ENCODE data around the gene KCNJ15.

The KCNJ15 gene

DNA sequence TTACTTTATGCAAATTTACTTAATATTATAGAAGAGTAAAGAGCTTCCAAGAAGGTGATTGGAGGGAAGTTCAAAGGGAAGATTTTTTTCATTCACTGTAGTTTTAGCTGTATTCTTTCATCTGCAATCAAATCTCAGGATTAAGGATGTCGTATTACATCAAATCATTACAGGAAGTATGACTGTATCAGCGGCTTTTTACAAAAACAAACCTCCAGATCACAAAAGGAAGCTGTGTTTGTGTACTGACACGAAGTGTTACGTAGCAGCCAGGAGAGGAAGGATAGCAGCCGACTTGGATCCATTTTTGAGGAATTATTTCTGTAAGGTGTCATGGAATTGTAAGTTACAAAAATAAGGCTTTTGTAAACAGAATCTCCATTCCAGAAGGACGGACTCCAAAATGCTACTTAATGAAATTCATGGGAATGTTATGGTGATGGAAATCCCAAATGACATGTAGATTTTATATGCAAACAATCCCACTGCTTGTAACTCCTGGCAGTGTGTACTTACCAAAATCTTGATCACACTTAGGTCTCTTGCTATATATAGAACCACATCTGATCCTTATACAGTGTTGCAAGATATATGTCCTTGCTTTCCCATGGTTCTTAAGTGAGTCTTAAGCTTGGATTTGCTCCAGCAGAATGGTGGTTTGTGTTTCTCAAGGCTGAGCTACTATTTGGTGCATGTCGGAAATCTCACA, 49.8 kb downstream of the KCNJ15 start:
- TF ChIP-seq ESRRG (CRISPR knock-in tag; IDR thresholded peaks at IDR 0.05) (no peak), GLIS3 (CRISPR knock-in tag; IDR thresholded peaks at IDR 0.05) (no peak), CSDC2 (CRISPR knock-in tag; IDR thresholded peaks at IDR 0.05) (no peak), ZNF70 (CRISPR knock-in tag; IDR thresholded peaks at IDR 0.05) (no peak), ARNTL (CRISPR knock-in tag; IDR thresholded peaks at IDR 0.05; ENCODE audit: borderline replicate concordance, low read depth) (no peak), ZNF8 (CRISPR knock-in tag; IDR thresholded peaks at IDR 0.05) (no peak), ISL1 (CRISPR knock-in tag; IDR thresholded peaks at IDR 0.05) (no peak), SNAI2 (CRISPR knock-in tag; IDR thresholded peaks at IDR 0.05) (no peak), OSR1 (CRISPR knock-in tag; IDR thresholded peaks at IDR 0.05) (no peak)
- TF ChIP-seq, protein P1, sequence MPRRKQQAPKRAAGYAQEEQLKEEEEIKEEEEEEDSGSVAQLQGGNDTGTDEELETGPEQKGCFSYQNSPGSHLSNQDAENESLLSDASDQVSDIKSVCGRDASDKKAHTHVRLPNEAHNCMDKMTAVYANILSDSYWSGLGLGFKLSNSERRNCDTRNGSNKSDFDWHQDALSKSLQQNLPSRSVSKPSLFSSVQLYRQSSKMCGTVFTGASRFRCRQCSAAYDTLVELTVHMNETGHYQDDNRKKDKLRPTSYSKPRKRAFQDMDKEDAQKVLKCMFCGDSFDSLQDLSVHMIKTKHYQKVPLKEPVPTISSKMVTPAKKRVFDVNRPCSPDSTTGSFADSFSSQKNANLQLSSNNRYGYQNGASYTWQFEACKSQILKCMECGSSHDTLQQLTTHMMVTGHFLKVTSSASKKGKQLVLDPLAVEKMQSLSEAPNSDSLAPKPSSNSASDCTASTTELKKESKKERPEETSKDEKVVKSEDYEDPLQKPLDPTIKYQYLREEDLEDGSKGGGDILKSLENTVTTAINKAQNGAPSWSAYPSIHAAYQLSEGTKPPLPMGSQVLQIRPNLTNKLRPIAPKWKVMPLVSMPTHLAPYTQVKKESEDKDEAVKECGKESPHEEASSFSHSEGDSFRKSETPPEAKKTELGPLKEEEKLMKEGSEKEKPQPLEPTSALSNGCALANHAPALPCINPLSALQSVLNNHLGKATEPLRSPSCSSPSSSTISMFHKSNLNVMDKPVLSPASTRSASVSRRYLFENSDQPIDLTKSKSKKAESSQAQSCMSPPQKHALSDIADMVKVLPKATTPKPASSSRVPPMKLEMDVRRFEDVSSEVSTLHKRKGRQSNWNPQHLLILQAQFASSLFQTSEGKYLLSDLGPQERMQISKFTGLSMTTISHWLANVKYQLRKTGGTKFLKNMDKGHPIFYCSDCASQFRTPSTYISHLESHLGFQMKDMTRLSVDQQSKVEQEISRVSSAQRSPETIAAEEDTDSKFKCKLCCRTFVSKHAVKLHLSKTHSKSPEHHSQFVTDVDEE (CRISPR knock-in tag; IDR thresholded peaks at IDR 0.05) = no peak
- TF ChIP-seq, protein P2, sequence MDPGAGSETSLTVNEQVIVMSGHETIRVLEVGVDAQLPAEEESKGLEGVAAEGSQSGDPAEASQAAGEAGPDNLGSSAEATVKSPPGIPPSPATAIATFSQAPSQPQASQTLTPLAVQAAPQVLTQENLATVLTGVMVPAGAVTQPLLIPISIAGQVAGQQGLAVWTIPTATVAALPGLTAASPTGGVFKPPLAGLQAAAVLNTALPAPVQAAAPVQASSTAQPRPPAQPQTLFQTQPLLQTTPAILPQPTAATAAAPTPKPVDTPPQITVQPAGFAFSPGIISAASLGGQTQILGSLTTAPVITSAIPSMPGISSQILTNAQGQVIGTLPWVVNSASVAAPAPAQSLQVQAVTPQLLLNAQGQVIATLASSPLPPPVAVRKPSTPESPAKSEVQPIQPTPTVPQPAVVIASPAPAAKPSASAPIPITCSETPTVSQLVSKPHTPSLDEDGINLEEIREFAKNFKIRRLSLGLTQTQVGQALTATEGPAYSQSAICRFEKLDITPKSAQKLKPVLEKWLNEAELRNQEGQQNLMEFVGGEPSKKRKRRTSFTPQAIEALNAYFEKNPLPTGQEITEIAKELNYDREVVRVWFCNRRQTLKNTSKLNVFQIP (CRISPR knock-in tag; IDR thresholded peaks at IDR 0.05; ENCODE audit: borderline replicate concordance, low read depth) = no peak
- TF ChIP-seq, protein P3, sequence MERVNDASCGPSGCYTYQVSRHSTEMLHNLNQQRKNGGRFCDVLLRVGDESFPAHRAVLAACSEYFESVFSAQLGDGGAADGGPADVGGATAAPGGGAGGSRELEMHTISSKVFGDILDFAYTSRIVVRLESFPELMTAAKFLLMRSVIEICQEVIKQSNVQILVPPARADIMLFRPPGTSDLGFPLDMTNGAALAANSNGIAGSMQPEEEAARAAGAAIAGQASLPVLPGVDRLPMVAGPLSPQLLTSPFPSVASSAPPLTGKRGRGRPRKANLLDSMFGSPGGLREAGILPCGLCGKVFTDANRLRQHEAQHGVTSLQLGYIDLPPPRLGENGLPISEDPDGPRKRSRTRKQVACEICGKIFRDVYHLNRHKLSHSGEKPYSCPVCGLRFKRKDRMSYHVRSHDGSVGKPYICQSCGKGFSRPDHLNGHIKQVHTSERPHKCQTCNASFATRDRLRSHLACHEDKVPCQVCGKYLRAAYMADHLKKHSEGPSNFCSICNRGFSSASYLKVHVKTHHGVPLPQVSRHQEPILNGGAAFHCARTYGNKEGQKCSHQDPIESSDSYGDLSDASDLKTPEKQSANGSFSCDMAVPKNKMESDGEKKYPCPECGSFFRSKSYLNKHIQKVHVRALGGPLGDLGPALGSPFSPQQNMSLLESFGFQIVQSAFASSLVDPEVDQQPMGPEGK (CRISPR knock-in tag; IDR thresholded peaks at IDR 0.05; ENCODE audit: borderline replicate concordance) = no peak
- TF ChIP-seq, protein P4, sequence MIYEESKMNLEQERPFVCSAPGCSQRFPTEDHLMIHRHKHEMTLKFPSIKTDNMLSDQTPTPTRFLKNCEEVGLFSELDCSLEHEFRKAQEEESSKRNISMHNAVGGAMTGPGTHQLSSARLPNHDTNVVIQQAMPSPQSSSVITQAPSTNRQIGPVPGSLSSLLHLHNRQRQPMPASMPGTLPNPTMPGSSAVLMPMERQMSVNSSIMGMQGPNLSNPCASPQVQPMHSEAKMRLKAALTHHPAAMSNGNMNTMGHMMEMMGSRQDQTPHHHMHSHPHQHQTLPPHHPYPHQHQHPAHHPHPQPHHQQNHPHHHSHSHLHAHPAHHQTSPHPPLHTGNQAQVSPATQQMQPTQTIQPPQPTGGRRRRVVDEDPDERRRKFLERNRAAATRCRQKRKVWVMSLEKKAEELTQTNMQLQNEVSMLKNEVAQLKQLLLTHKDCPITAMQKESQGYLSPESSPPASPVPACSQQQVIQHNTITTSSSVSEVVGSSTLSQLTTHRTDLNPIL (CRISPR knock-in tag; IDR thresholded peaks at IDR 0.05; ENCODE audit: low read depth) = no peak
- TF ChIP-seq, protein P5, sequence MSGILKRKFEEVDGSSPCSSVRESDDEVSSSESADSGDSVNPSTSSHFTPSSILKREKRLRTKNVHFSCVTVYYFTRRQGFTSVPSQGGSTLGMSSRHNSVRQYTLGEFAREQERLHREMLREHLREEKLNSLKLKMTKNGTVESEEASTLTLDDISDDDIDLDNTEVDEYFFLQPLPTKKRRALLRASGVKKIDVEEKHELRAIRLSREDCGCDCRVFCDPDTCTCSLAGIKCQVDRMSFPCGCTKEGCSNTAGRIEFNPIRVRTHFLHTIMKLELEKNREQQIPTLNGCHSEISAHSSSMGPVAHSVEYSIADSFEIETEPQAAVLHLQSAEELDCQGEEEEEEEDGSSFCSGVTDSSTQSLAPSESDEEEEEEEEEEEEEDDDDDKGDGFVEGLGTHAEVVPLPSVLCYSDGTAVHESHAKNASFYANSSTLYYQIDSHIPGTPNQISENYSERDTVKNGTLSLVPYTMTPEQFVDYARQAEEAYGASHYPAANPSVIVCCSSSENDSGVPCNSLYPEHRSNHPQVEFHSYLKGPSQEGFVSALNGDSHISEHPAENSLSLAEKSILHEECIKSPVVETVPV (CRISPR knock-in tag; IDR thresholded peaks at IDR 0.05) = no peak
- peak; percentile 75 for ATAC-seq

DNA sequence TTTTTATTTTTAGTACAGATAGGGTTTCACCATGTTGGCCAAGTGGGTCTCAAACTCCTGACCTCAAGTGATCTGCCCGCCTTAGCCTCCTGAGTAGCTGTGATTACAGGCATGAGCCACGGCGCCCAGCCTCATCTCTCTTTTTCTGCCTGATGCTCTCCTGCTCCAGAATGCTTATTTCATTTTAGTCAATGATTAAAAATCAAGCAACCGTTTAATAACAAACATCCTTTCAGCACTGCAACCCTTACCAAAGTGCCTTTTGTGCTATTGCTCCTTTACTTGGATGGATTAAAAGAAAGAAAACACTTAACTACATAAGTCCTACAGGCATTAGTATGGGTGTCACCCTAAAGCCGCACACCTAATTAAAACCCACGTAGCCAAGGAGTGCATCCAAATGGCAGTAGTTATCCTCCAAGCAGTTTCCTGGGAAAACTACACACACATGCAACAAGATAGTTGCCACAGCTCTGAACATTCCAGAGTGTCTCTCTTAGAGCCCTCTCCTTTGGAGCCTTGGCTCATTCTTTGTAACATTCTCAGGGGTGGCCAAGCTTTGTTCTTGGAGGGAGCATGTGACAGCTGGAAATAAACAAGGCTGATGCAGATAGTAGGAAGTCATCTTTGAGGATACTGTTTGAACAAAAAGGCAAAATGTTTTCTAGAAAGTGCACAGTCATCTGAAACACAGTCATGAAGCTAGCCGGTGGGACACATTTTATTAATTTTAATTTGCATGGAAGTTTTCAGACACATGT, 51.2 kb downstream of the KCNJ15 start:
- TF ChIP-seq, protein P3 (CRISPR knock-in tag; IDR thresholded peaks at IDR 0.05; ENCODE audit: borderline replicate concordance) = no peak
- no peak for TF ChIP-seq CSDC2 (CRISPR knock-in tag; IDR thresholded peaks at IDR 0.05)
- TF ChIP-seq ZNF8 (CRISPR knock-in tag; IDR thresholded peaks at IDR 0.05) = no peak
- TF ChIP-seq ISL1 (CRISPR knock-in tag; IDR thresholded peaks at IDR 0.05) = no peak
- no peak for TF ChIP-seq OSR1 (CRISPR knock-in tag; IDR thresholded peaks at IDR 0.05)
- TF ChIP-seq, protein P1 (CRISPR knock-in tag; IDR thresholded peaks at IDR 0.05) = no peak

More for the DNA sequence above, 51.2 kb downstream of the KCNJ15 start:
- no peak for ATAC-seq

Data from SK-N-SH treated with all-trans-retinoic acid at 6 μM for 48 hours (cell line).